HUES48 (cell line): ENCODE data around the gene ATXN1.
A peak's percentile ranks its signal among the peaks of the same experiment; 100 is the strongest.

Source experiments
- H3K27ac ChIP-seq: one replicate; pipeline ENCODE4 v1.7.0; 2013; ENCODE audit warnings: low read depth, low read length, inconsistent platforms
- H3K27me3 ChIP-seq: 2 replicates; pipeline ENCODE4 v1.6.1; 2013; ENCODE audit warnings: mild to moderate bottlenecking, low read length; ENCODE audit not compliant: control insufficient read depth, insufficient read depth
- H3K36me3 ChIP-seq: 2 replicates; pipeline ENCODE4 v1.6.1; 2013; ENCODE audit warnings: low read length; ENCODE audit not compliant: control insufficient read depth, insufficient read depth
- H3K4me1 ChIP-seq: 2 replicates; pipeline ENCODE4 v1.6.1; 2013; ENCODE audit warnings: mild to moderate bottlenecking, low read length; ENCODE audit not compliant: control insufficient read depth, insufficient read depth
- H3K4me3 ChIP-seq: 2 replicates; pipeline ENCODE4 v1.5.1; 2013; ENCODE audit warnings: mild to moderate bottlenecking, low read depth, low read length
- H3K9ac ChIP-seq: 2 replicates; pipeline ENCODE4 v1.6.1; 2013; ENCODE audit warnings: mild to moderate bottlenecking, low read depth, low read length, moderate library complexity
- H3K9me3 ChIP-seq: 2 replicates; pipeline ENCODE4 v1.6.1; 2013; ENCODE audit warnings: low read length; ENCODE audit not compliant: control insufficient read depth, insufficient read depth

The ATXN1 gene

DNA sequence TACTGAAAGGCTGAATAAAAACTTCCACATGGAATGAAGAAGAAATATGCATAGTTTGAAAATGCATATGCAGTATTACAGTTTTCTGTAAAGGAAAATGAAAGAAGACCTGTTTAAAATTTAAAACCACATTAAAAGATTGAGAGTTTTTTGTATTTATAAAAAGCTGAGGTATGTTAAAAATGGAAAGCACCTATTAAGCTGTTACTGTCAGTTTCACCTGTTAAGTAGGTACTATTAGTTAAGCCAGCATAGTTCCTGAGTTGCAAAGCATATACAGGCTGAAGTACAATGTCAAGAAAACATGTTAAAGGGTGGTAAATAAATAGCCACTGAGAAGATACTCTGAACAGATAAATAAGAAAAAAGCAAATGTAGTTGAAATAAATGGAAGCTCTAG, 69.9 kb downstream of the ATXN1 start:
- Histone ChIP-seq H3K4me1 (peaks cover 8% of the 10 kb centered on the region; the same call in 1 of the 2 replicates), H3K36me3 (no peaks in the 10 kb centered on the region), H3K4me3 (no peak overlapping the region), H3K9ac (no peak overlapping the region), H3K9me3 (no peaks in the 10 kb centered on the region), H3K27ac (no peak overlapping the region), H3K27me3 (no peaks in the 10 kb centered on the region)

DNA sequence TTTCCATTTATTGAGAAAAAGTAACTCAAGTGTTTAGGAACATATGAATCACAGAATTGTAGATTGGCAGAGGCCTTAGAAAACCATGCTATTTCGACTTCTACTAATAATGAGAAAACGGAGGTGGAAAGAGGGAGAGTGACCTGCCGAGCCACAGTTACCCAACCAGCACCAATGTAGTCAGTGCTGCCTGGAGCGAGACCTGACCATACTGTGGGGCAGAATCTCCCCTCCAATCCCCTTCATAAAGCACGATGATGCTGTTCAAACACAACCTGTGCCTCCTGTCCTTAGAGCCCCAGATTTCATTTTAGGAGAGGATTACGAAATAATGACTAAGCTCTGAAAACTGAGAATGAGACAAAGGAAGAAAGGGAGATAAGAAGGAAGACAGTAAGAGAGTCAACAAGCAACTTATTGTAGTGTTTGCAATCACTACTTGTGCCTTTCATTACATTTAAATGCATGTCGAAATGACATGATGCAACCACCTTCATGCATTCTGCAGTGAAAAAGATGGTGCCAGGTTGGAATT, 70.6 kb downstream of the ATXN1 start:
- Histone ChIP-seq H3K4me1 (peaks cover 8% of the 10 kb centered on the region; the same call in 1 of the 2 replicates), H3K36me3 (no peaks in the 10 kb centered on the region), H3K4me3 (no peak overlapping the region), H3K27ac (no peak overlapping the region), H3K9me3 (no peaks in the 10 kb centered on the region), H3K9ac (no peak overlapping the region), H3K27me3 (no peaks in the 10 kb centered on the region)

DNA sequence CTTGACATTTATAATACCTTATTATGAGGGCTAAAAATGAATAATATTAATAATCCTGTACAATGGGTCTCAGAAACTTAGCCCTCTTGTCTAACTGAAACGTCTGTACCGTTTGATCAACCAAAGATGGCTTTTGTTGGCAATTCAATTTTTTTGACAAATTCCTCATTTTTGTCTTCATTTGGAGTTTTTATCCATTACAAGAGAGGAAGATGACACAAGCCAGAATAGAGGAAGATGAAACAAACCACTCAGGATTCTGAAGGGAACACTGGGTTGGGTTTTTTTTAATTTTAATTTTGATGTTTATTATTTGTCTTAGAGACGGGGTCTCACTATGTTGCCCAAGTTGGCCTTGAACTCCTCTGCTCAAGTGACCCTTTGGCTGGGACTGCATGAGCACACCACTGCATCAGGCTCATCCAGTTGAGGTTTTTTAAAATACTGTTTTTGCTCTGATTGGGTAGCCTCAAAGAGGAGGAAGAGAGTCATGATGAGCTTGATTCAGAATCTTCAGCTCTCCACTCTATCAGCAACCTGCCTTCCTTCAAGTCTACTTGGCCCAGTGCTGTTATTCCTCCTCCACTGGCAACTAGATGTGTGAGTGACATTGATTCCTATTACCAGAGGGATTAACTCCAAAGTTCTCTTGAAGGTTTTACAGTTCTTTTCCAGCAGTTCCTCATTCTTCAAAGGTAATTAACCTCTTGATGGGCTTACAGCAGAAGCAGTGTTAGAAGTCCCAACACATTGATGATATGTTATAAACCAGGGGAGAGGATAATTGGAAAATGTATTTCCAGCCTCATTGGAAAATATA, 71.3 kb downstream of the ATXN1 start:
- Histone ChIP-seq H3K9ac (no peak overlapping the region), H3K9me3 (no peaks in the 10 kb centered on the region), H3K4me3 (no peak overlapping the region), H3K27me3 (no peaks in the 10 kb centered on the region), H3K4me1 (peaks cover 11% of the 10 kb centered on the region; the same call in 1 of the 2 replicates), H3K27ac (no peak overlapping the region), H3K36me3 (no peaks in the 10 kb centered on the region)

DNA sequence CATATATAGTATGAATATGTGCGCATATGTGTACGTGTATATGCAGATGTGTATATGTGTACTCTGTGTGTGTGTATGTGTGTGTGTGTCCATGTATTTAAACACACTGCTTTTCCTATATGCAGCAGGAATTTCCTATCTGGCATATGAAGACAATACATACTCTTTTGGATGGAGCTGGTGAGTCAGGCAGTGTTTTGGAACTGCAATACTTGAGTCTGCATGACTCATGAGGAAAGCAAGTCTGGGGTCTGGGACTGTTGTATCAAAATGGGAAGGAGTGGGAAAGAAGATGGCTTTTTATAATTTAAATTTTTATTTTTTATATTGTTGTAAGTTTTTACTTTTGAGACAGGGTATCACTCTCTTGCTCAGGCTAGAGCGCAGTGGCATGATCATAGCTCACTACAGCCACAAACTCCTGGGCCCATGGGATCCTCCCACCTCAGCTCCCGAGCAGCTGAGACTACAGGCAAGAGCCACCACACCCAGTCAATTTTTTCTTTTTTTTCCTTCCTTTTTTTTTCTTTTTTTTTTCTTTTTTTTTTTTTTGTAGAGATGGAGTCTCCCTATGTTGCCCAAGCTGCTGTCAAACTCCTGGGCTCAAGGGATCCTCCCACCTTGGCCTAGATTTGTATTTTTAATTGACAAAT, 72.2 kb downstream of the ATXN1 start:
- Histone ChIP-seq H3K9ac (no peak overlapping the region), H3K27ac (no peak overlapping the region), H3K4me3 (no peak overlapping the region), H3K9me3 (no peaks in the 10 kb centered on the region), H3K4me1 (peaks cover 12% of the 10 kb centered on the region; the same call in 1 of the 2 replicates), H3K36me3 (no peaks in the 10 kb centered on the region), H3K27me3 (no peaks in the 10 kb centered on the region)

DNA sequence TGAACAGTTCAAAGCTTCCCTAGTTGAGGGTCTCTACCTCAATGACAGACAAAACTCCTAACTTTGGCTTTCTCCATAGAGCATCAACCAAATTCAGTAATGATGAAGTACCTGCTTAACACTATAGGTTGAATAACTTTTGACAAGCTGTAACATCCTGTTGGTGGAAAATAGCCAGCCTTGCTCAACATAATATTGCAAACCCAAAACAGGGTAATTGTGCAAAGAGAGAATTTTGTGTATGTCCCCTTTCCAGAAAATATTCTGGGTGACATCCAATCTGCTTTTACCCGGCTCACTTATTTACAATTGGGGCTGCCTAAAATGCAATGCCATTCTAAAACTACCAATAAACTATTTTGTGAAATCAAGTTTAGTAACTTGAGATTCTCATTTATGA, 72.8 kb downstream of the ATXN1 start:
- Histone ChIP-seq H3K9ac (no peak overlapping the region), H3K36me3 (no peaks in the 10 kb centered on the region), H3K4me1 (peaks cover 12% of the 10 kb centered on the region; the same call in 1 of the 2 replicates), H3K9me3 (no peaks in the 10 kb centered on the region), H3K27ac (no peak overlapping the region), H3K27me3 (no peaks in the 10 kb centered on the region), H3K4me3 (no peak overlapping the region)

DNA sequence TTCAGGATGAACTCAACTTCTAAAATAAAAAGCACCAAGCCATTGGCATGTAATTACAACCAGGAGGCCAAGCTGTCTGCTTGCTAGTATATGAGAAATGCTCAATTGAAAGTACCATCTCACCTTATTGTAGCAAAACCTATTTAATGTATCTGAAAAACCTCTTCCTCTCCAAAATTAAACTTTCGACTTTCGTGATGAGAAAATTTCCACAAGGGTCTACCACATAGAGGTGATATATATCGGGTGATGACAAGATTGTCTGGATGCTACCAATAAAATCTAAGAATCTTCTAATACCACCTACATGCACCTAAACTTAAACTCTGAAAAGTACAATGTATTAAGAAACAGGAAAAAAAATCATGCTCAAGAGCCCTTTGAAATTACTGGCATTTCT, 74.2 kb downstream of the ATXN1 start:
- H3K9ac ChIP-seq = no peak overlapping the region
- no peak overlapping the region for H3K27ac ChIP-seq
- no peaks in the 10 kb centered on the region for H3K27me3 ChIP-seq
- H3K36me3 ChIP-seq = no peaks in the 10 kb centered on the region
- peaks cover 12% of the 10 kb centered on the region; the same call in 1 of the 2 replicates for H3K4me1 ChIP-seq
- no peaks in the 10 kb centered on the region for H3K9me3 ChIP-seq
- no peak overlapping the region for H3K4me3 ChIP-seq

DNA sequence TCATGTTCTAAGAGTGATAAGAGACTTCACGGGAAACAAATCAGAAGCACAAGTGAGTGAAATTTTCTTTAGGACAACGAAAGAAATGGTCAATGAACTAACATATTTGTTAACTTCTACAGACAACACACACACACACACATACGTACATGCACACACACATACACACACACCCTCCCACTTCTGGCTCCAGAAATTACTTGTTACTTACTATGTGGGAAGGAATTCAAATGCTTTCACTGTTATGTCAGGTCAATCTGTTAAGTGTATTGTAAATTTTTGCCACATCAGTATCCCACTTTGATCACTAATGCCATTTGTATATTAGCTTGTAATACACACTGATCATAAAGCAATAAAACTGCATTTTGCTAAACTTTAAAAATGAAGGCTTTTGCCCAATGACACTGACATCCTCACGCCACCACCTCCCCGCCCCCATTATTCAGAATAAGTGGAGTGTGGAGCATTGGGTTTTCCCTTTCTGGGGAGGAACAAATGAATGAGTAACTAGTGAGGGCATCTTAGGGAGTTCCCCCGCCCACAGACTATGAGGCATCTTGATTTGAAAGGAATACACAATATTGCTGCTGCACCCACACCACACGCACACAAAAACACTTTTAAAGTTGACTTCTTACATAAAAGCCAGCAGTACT, 76.2 kb downstream of the ATXN1 start:
- Histone ChIP-seq H3K4me3 (no peak overlapping the region), H3K9me3 (no peaks in the 10 kb centered on the region), H3K4me1 (peaks cover 12% of the 10 kb centered on the region; the same call in 1 of the 2 replicates), H3K9ac (no peak overlapping the region), H3K27me3 (no peaks in the 10 kb centered on the region), H3K27ac (peak overlapping the region; percentile 17), H3K36me3 (no peaks in the 10 kb centered on the region)

DNA sequence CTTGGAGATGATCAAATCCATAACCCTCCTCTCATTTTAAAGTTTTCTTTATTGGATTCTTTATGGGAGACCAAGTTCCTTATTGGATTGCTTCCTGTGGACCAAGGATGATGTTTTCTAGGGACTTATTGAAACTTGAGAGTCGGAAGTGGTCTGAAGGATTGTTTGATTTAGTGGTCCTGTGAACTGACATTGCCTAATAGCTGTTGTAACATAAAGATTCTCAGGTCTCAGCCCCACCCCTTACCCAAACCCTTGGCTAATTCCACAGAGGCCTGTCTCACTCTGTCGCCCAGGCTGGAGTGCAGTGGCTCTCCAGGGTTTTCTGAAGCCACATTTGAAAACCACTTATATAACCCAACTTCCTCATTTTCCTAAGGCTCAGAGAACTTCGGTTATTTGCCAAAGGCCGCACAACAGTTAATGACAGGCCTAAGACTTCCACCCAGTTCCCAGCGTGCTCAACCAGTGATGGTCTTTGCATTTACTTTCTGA, 77.0 kb downstream of the ATXN1 start:
- Histone ChIP-seq H3K9ac (no peak overlapping the region), H3K27me3 (no peaks in the 10 kb centered on the region), H3K4me1 (peaks cover 12% of the 10 kb centered on the region; the same call in 1 of the 2 replicates), H3K36me3 (no peaks in the 10 kb centered on the region), H3K4me3 (no peak overlapping the region), H3K9me3 (no peaks in the 10 kb centered on the region), H3K27ac (no peak overlapping the region)

DNA sequence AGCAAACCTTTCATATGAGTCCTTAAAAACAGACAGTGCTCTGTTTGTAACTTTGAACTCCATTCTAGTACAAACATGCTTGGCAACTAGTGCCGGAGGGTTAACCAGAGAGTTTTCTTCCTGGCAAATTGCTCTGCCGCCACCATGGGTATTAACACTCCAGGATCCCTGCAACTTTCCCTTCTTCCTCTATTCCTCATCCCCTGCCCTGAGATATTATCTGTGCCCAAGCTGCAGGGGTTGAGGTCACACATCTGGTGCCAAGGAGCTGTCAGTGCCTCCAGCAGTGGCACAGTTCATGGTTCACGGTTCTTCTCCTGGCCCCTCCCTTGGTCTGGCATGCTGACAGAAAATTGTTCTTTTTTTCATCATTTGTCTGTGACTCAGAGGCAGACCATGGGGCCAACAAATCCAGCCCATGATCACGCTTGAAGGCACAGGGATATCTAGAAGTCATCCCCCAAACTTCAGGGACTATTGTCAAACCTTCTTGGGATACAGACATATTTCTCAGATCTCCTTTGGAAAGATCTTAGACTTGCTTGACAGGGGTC, 77.5 kb downstream of the ATXN1 start:
- peaks cover 12% of the 10 kb centered on the region; the same call in 1 of the 2 replicates for H3K4me1 ChIP-seq
- no peaks in the 10 kb centered on the region for H3K9me3 ChIP-seq
- H3K36me3 ChIP-seq = no peaks in the 10 kb centered on the region
- H3K4me3 ChIP-seq = no peak overlapping the region
- H3K27me3 ChIP-seq = no peaks in the 10 kb centered on the region
- H3K27ac ChIP-seq = no peak overlapping the region
- no peak overlapping the region for H3K9ac ChIP-seq

DNA sequence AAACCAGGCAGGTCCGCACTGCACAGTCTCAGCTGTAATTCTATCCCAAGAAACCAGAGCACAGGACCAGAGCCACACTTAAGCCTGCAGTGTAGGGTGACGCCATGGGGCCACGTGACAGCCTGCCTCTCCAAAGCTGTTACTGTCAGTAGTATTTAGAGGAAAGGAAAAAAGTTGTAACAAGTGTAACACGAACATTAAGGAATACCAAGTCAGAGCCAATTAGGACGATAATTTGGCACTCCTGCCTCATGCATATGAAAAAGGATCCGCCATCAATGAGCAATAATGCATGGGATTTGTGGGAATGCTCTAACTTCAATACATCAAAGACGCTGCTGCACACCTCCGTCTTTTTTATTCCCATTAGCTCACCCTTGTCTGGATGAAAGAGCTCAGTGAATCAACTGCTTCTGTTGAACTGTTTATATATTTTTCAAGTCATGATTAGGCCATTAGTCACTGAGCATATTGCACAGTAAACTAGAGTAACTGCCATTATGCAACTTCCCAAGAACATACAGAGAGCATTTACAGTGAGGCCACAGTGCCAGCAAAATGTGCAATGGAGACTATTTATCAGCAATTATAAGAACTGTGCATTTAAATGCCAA, 79.9 kb downstream of the ATXN1 start:
- Histone ChIP-seq H3K9ac (no peak overlapping the region), H3K27ac (no peak overlapping the region), H3K4me3 (no peak overlapping the region), H3K27me3 (no peaks in the 10 kb centered on the region), H3K9me3 (no peaks in the 10 kb centered on the region), H3K4me1 (peaks cover 12% of the 10 kb centered on the region; the same call in 1 of the 2 replicates), H3K36me3 (no peaks in the 10 kb centered on the region)
